GM21381 (cell line): ENCODE measurements around the gene TNKS2.
"Not testable (repeated sequence)": the region's sequence is repeated elsewhere in the genome, so short reads cannot be mapped to it uniquely, and the experiment has no call there.

ENCODE experiments used
- ATAC-seq: cut with Tn5 transposase; IDR thresholded peaks from one replicate; pipeline ENCODE4 v1.9.1; 2021; ENCODE audit warnings: mild to moderate bottlenecking, moderate library complexity; ENCODE audit not compliant: unreplicated experiment

Gene TNKS2

GRCh38 chr10:91797874-91798648 lies at the start of gene TNKS2:
Gene TNKS2, plus strand, starts transcription at chr10:91798426. Its CDS starts 265 bp downstream, at chr10:91798691.
- ATAC-seq = peak; percentile 73

- ATAC-seq = not testable (repeated sequence)
Observed at GRCh38 chr10:91749592-91749991, 48.6 kb upstream of the TNKS2 start.

- ATAC-seq = no peak
Observed at GRCh38 chr10:91756286-91756685, 41.9 kb upstream of the TNKS2 start.

GRCh38 chr10:91758303-91759146 lies 39.7 kb upstream of the TNKS2 start:
- ATAC-seq = no peak

GRCh38 chr10:91759581-91759986 lies 38.6 kb upstream of the TNKS2 start:
- no peak for ATAC-seq

GRCh38 chr10:91761721-91762120 lies 36.5 kb upstream of the TNKS2 start:
- ATAC-seq = no peak

- no peak for ATAC-seq
Observed at GRCh38 chr10:91762878-91763277, 35.3 kb upstream of the TNKS2 start.

GRCh38 chr10:91766676-91767075 lies 31.6 kb upstream of the TNKS2 start:
- ATAC-seq = no peak

GRCh38 chr10:91768123-91768522 lies 30.1 kb upstream of the TNKS2 start:
- ATAC-seq = no peak

GRCh38 chr10:91771907-91772306 lies 26.3 kb upstream of the TNKS2 start:
- no peak for ATAC-seq

GRCh38 chr10:91772461-91772860 lies 25.8 kb upstream of the TNKS2 start:
- ATAC-seq = no peak

GRCh38 chr10:91772869-91773268 lies 25.4 kb upstream of the TNKS2 start:
- ATAC-seq = no peak

- no peak for ATAC-seq
Observed at GRCh38 chr10:91774571-91774970, 23.7 kb upstream of the TNKS2 start.

- ATAC-seq = no peak
Observed at GRCh38 chr10:91775731-91776130, 22.5 kb upstream of the TNKS2 start.

- no peak for ATAC-seq
Observed at GRCh38 chr10:91776266-91776665, 22.0 kb upstream of the TNKS2 start.

- ATAC-seq = no peak
Observed at GRCh38 chr10:91778485-91778884, 19.7 kb upstream of the TNKS2 start.

- ATAC-seq = no peak
Observed at GRCh38 chr10:91779011-91779605, 19.1 kb upstream of the TNKS2 start.

GRCh38 chr10:91782539-91782938 lies 15.7 kb upstream of the TNKS2 start:
- ATAC-seq = no peak

GRCh38 chr10:91785830-91786229 lies 12.4 kb upstream of the TNKS2 start:
- ATAC-seq = no peak

- no peak for ATAC-seq
Observed at GRCh38 chr10:91787258-91787657, 11.0 kb upstream of the TNKS2 start.

GRCh38 chr10:91787810-91788209 lies 10.4 kb upstream of the TNKS2 start:
- ATAC-seq = no peak

GRCh38 chr10:91788527-91788926 lies 9.7 kb upstream of the TNKS2 start:
- no peak for ATAC-seq
